ENCODE measurements around the gene ITPKB.
"Not testable (repeated sequence)": the region's sequence is repeated elsewhere in the genome, so short reads cannot be mapped to it uniquely, and the experiment has no call there.

The ITPKB gene

DNA sequence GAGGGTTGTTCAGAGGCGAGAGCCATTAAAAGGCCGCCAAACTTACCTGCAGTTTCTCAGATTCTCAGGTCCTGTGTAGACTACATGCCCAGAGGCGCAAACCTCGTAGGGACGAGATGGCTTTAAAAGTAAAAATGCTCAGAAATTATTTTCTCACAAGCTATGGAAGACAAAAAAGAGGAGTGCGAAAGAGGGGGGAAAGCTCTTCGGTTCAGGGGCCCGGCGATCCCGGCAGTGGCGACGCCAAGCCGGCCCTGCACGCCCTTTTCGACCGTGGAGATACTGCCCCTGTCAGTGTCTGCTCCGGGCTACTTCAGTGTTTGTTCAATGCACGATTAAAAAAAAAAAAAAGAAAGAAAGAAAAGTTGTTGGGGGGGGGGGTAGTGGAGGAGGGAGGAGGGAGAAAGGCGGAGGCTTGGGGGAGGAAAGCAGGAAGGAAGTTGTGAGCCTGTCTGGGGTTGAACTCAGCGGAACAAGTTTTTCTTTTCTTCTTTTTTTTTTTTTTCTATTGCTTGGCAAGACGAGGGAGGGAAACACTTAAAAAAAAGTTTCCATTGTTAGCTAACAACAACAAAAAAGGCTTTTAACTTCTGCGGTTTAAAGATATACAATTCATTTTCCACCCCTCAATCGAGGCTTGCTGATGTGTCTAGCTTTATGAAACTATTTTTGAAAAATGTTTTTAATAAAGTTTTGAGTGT is at the start of gene ITPKB:
ITPKB (minus strand) TSS at position 288 of the 701 bp plus-strand sequence. CDS start 1,824 bp downstream, outside the sequence.
- no peak for DNase-seq (ENCODE audit: low read depth, low spot score)

DNA sequence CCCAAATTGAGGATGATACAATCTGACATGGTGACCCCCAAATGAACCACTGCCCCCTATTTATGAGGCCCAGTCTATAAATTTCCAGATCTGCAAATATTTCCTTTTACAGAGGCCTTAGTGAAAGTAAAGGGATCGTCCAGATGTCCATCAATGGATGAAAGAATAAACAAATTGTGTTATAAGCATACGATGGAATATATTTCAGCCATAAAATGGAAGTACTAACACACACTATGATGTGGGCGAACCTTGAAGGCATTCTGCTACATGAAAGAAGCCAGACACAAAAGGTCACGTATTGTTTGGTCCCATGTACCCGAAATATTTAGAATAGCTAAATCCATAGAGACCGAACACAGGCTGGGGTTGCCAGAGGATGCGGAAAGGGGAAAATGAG is 48.6 kb upstream of the ITPKB start:
- no peak for DNase-seq (ENCODE audit: low read depth, low spot score)

DNA sequence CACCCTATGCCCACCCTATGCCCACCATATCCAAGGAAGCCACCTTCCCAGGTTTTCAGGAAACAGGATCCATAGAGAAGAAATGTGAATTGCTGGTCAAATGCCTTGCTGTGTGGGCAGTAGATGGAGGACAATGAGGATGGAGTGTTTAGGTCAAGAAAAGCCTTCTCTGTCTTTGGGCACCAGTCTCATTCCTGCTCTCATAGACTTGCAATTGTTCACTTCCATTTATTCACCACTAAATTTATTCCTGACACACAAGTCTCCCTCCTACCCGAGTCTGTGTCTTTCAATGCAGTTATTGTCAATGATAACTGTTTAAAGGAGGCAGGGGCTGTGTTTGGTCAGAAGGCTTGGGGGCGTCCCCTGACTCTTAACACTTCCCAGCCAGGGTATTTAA is 48.0 kb upstream of the ITPKB start:
- no peak for DNase-seq (ENCODE audit: low read depth, low spot score)

GRCh38 chr1:226786550-226786949 is 47.5 kb upstream of the ITPKB start:
- no peak for DNase-seq (ENCODE audit: low read depth, low spot score)

DNA sequence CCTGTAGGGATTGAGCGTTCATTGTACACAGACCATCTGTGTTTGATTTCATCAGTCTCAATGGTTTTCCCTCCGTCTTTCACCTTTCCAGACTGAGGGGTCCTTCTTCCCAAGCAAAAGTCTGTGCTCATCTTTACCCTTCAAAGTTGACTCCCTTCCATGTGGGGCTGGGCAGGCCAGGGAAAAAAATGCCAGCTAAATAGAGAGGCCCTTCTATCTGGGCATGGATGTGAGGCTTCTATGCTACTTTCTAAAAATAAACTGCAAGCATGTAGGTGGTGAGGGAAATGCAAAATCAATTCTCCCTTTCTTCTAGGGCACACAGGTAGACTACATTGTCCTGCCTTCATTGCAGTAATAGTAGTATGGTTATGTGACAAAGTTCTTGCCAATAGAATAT is 46.7 kb upstream of the ITPKB start:
- no peak for DNase-seq (ENCODE audit: low read depth, low spot score)

DNA sequence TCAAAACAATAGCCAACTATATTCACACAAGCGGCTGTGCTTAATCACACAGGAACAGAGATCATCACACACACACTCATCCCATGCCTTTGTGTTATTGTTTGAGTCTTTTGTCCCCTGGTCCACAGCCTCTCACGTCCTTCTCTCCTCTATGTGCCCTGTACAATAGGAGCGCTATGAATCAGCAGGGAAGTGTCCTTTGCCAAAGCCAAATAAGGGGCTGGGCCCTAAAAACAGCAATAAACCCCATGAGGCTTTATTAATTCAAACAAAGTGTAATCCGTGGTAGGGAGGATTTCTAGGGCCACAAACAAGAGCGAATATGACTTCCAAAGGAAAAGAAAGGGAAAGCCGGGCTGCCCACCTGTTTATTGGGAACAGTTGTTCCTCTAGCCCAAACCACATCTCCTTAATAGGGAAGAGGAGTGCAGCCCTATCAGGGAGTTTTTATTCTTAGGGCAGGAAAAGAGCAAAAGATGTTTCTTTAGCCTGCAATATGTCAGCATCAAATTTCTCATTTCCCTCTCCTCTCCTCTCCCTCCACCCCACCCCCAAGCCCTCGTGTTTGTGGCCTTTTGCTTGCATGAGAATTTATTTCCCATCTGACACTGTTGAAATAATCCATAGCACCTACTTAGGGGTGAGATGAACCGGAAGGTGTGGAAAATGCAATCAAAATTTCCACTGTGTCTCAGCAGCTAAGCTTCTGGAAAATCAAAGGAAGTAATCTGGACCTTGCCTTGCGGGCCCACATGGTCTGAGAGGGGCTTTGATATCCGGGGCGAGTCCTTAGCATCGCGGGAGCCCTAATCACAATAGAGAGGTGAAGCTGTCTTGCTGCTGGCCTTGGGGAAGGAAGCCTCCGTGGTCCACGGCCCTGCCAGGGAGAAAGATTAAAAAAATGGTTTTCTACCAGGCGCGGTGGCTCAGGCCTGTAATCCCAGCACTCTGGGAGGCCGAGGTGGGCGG is 45.3 kb upstream of the ITPKB start:
- DNase-seq (ENCODE audit: low read depth, low spot score), result no peak

GRCh38 chr1:226782845-226783601 is 43.9 kb upstream of the ITPKB start:
- DNase-seq (ENCODE audit: low read depth, low spot score), result no peak

- no peak for DNase-seq (ENCODE audit: low read depth, low spot score)
Measured at GRCh38 chr1:226781937-226782609, 43.0 kb upstream of the ITPKB start.

DNA sequence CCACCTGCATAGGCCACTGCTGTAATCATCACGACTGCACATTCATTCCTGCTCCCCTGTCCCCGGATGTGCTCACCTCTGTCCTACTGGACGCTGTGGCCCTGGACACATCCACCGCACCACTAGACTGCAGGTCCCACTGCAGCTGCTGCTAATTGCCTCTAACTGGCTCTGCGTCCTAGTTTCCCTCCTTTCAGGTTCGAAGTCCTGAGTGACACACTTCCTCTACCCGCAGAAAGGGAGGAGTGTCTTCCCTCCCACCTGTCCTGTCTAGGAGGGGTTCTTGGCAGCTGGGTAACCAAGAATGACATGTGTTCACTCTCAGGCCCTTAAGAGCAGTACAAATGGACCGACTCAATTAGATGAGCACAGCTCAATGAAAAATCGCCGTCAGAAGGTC is 40.5 kb upstream of the ITPKB start:
- DNase-seq (ENCODE audit: low read depth, low spot score), result no peak

DNA sequence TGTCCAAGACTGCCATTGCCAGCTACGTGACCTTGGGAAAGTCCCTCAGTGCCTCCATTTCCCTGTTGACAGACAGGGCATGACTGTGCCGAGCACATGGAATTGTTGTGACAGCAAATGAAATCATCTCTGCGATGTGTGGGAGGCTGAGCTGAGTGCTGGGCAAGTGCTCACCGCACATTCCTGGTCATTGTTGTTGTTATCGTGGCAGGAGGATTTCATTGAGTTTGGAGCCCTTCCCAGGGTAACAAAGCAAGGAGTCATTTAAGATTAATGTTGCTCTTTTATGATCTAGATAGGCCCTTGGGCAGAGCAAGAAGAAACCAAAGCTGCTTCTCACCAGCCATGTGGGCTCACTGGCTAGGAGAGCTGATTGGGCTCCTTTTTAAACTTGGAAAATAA is 39.6 kb upstream of the ITPKB start:
- DNase-seq (ENCODE audit: low read depth, low spot score), result no peak

DNA sequence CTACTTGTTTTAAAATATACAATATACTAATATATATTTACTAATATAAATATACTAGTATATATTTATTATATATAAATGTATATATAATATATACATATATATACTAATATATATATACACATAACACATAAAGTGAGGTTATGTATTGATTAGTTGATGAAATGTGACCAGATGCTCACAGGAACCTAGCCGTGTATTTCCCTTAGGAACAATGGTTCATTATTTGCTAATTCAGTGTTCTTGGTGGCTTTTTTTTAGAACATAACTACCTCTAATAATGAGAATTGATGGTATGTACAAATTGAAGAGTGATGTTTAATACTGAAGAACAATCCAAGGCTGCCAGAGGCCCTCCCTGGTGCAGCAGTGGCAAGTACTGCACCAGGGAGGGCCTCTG is 37.9 kb upstream of the ITPKB start:
- no peak for DNase-seq (ENCODE audit: low read depth, low spot score)

- no peak for DNase-seq (ENCODE audit: low read depth, low spot score)
Measured at GRCh38 chr1:226776066-226776465, 37.0 kb upstream of the ITPKB start.

GRCh38 chr1:226772446-226773139 is 33.5 kb upstream of the ITPKB start:
- no peak for DNase-seq (ENCODE audit: low read depth, low spot score)

DNA sequence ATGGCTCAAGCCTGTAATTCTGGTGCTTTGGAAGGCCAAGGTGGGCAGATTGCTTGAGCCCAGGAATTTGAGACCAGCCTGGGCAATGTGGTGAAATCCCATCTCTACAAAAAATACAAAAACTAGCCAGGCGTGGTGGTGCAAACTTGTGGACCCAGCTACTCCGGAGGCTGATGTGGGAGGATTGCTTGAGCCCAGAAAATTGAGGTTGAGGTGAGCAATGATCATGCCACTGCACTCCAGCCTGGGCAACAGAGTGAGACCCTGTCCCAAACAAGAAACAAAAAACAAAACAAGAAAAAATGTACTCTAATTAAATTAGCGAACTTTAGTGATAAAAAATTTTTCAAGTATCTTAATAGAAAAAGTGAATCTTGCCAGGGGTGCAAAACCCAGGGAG is 28.1 kb upstream of the ITPKB start:
- not testable (repeated sequence) for DNase-seq (ENCODE audit: low read depth, low spot score)

DNA sequence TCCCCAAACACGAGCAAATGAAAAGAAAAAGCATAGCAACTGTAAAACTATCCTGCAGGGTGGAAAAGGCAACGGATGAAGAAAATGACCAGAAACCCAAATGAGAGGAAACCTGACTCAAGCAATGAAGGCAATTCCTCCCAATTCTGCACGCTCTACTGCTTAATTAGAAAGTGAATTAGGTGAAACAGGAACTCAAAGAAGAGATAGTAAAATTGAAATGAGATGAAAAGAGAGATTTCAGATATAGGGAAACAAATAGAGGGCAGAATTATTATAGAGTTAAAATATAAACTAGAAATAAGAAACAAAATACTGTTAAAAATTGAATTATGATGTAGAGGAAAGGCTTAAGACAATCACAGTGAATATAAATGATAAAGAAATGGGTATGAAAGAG is 27.5 kb upstream of the ITPKB start:
- no peak for DNase-seq (ENCODE audit: low read depth, low spot score)

DNA sequence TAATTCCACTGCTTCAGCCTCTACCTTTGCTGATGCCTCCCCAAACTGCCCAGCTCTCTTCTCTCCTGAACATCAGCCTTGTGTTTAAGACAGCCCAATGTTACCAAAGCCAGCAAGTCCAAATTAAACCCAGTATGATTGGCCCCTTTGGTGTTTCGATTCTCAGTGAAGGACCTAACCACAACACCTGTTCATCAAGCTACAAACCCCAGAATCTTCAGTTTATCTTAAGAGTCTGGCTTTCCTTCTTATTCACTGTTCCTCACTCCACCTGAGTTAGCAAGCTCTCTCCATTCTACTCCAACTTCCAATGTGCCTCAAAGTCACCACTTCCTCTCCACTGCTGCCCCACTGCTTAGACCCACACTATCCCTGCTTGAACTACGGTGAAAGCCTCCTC is 25.5 kb upstream of the ITPKB start:
- no peak for DNase-seq (ENCODE audit: low read depth, low spot score)

- peak; percentile 75 for DNase-seq (ENCODE audit: low read depth, low spot score)
Measured at GRCh38 chr1:226763905-226764264, 24.8 kb upstream of the ITPKB start.

GRCh38 chr1:226762988-226763904 is 24.2 kb upstream of the ITPKB start:
- no peak for DNase-seq (ENCODE audit: low read depth, low spot score)

- no peak for DNase-seq (ENCODE audit: low read depth, low spot score)
Measured at GRCh38 chr1:226762055-226762454, 23.0 kb upstream of the ITPKB start.

DNA sequence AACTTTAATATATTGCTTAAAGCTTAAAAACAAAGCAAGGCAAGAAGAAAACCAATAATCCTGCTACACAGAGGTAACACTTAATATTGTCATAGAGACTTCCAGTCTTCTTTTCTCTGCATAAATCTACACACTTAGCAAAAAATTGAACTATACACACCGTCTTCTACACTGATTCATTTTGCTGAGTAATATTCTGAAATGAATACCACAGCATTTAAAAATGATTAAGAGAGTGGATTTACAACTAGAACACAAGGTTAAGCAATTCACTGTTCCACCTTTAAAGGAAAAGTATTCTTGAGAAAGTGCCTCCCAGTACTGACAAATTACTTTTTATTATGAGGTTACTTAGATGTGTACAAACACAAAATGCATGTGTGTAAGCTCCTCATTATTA is 22.2 kb upstream of the ITPKB start:
- no peak for DNase-seq (ENCODE audit: low read depth, low spot score)
